BJ (cell line): ENCODE results near the gene ZIC3. TPM values are rescaled to one million over a fixed set of nuclear protein-coding genes. Genes with fewer than 3 reads are reported as not detected.

Source experiments
- CTCF ChIA-PET: fragments of 350-600 bp; formaldehyde crosslinking; extraction: SDS; loops from one replicate; lab custom pipeline; 2021; ENCODE audit warnings: antibody characterized with exemption, inconsistent platforms; lab: Yijun Ruan, JAX
- POLR2A ChIA-PET: fragments of 300-600 bp; sonication (Branson Sonifier 250); formaldehyde crosslinking; extraction: SDS; loops from one replicate; lab custom pipeline; 2021; ENCODE audit warnings: antibody characterized with exemption; lab: Charles Lee
- DNase-seq: peaks from one replicate; pipeline ENCODE4 v3.0.0-alpha.2; 2011; ENCODE audit warnings: low read depth
- H3K27me3 ChIP-seq: 2 replicates; pipeline ENCODE4 v1.6.0; 2011; ENCODE audit warnings: low read length; ENCODE audit not compliant: control insufficient read depth, insufficient read depth
- H3K36me3 ChIP-seq: 2 replicates; pipeline ENCODE4 v1.5.1; 2011; ENCODE audit warnings: low read length; ENCODE audit not compliant: control insufficient read depth, insufficient read depth
- H3K4me3 ChIP-seq: 2 replicates; pipeline ENCODE4 v1.5.1; 2011; ENCODE audit warnings: low read depth, mild to moderate bottlenecking, control low read depth, low read length
- CTCF ChIP-seq: IDR thresholded peaks from 2 replicates; pipeline ENCODE4 v1.5.1; 2011; ENCODE audit warnings: low read depth, mild to moderate bottlenecking, control low read depth, inconsistent platforms, low read length, moderate library complexity; ENCODE audit not compliant: insufficient read depth
- polyA plus RNA-seq: library from polyadenylated mRNA; depleted of rRNA; stranded (reverse); fragments of >200 nt; gene quantifications from 2 replicates; pipeline ENCODE4 v1.2.3, GENCODE V29; 2011

Gene ZIC3
- polyA plus RNA-seq, 1 experiment = not detected

GRCh38 chrX:137568741-137569469 is 3.0 kb downstream of the ZIC3 start:
- TF ChIP-seq CTCF = no peak
- Histone ChIP-seq H3K27me3 (peaks cover 6% of the 10 kb centered on the region), H3K36me3 (no peaks in the 10 kb centered on the region), H3K4me3 (no peak overlapping the region)
- no peak for DNase-seq
- ChIA-PET CTCF (no interaction called here), POLR2A (no interaction called here)

GRCh38 chrX:137569470-137569891 is 3.6 kb downstream of the ZIC3 start:
- ChIA-PET CTCF (no interaction called here), POLR2A (no interaction called here)
- TF ChIP-seq CTCF = no peak
- no peaks in the 10 kb centered on the region for H3K36me3 ChIP-seq
- peaks cover 6% of the 10 kb centered on the region for H3K27me3 ChIP-seq
- H3K4me3 ChIP-seq = no peak overlapping the region
- no peak for DNase-seq

GRCh38 chrX:137573324-137574101 is 7.6 kb downstream of the ZIC3 start:
- DNase-seq = no peak
- TF ChIP-seq CTCF = no peak
- ChIA-PET CTCF (no interaction called here), POLR2A (no interaction called here)
- Histone ChIP-seq H3K27me3 (no peaks in the 10 kb centered on the region; the same call in 1 of the 2 replicates), H3K36me3 (no peaks in the 10 kb centered on the region), H3K4me3 (no peak overlapping the region)

DNA sequence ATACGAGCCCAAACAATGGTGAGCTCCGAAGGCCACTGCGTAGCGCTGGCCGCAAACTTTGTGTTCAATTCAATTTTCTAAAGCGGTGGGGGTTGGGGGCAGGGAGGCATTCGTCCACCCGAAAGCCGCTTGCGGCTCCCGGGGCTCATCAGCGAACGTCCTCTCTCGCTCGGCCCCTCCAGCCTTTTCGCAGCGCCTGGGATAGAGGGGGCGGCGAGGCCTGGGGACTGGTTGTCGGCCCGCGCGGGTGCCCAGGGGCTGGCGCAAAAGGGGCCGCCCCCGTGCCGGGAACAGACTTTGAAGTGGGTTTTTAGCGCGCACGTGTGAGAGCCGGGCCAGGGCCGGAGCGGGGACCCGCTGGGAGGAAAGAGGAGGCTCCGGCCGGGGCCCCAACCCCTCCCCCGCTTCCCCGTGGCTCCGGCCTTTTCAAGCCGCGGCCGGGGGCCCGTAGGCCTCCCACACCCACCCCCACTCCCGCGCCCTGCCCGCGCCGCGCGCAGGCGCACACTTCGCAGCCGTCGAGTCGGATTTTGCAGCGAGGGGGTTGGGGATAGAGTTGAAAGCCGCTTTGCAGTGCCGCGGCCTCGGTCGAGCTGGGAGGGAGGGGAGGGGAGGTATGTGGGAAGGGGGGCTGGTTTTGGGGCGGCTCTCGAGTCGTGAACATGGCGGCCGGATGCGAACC is 8.3 kb downstream of the ZIC3 start:
- DNase-seq = no peak
- TF ChIP-seq CTCF = no peak
- ChIA-PET CTCF (no interaction called here), POLR2A (no interaction called here)
- no peak overlapping the region for H3K4me3 ChIP-seq
- no peaks in the 10 kb centered on the region; the same call in 1 of the 2 replicates for H3K27me3 ChIP-seq
- H3K36me3 ChIP-seq = no peaks in the 10 kb centered on the region

GRCh38 chrX:137574784-137575293 is 8.9 kb downstream of the ZIC3 start:
- no peak for DNase-seq
- CTCF ChIA-PET = no interaction called here
- POLR2A ChIA-PET = no interaction called here

More at GRCh38 chrX:137574784-137575293, 8.9 kb downstream of the ZIC3 start:
- no peak for TF ChIP-seq CTCF
- Histone ChIP-seq H3K4me3 (no peak overlapping the region), H3K36me3 (no peaks in the 10 kb centered on the region), H3K27me3 (no peaks in the 10 kb centered on the region; the same call in 1 of the 2 replicates)
